ENCODE data around the gene WFDC9. TPM values are rescaled to one million over a fixed set of nuclear protein-coding genes. Genes with fewer than 3 reads are reported as not detected.
"Not testable (repeated sequence)": the region's sequence is repeated elsewhere in the genome, so short reads cannot be mapped to it uniquely, and the experiment has no call there.

WFDC9 gene
- total RNA-seq, 1 experiment from 2014 or later: not detected

- ATAC-seq; POLR2A ChIA-PET; H3K9me3 ChIP-seq (ENCODE audit: control insufficient read depth in 1 of 2, insufficient read depth in 1 of 2, low read depth in 1 of 2, low read length in 2 of 2); CTCF ChIA-PET; H3K9me2 ChIP-seq (ENCODE audit: insufficient read depth); H3K27me3 ChIP-seq (ENCODE audit: insufficient read depth, low read length); intact Hi-C loops (cut with micrococcal nuclease); H3K4me2 ChIP-seq (ENCODE audit: low read length); H3K4me1 ChIP-seq (ENCODE audit: control insufficient read depth in 1 of 2, insufficient read depth in 2 of 2, low read length in 2 of 2); H3K4me3 ChIP-seq (replicated peaks in 1 of 2; ENCODE audit: low read depth in 1 of 2, low read length in 2 of 2); H3K9ac ChIP-seq (ENCODE audit: low read length); H3K79me2 ChIP-seq (ENCODE audit: insufficient read depth, low read length); DNase-seq (ENCODE audit: low read depth, low spot score); BruUV-seq (replicated peaks); RAD21 ChIA-PET (ENCODE audit: low non-redundant PET in 1 of 2, low total read pairs in 2 of 2, uncharacterized antibody in 2 of 2, unreplicated experiment in 2 of 2); H3K27ac ChIP-seq (ENCODE audit: low read depth, low read length); H3K36me3 ChIP-seq (ENCODE audit: control insufficient read depth in 1 of 2, insufficient read depth in 2 of 2, low read length in 2 of 2); H2AFZ ChIP-seq (ENCODE audit: low read depth, low read length, poor library complexity, severe bottlenecking); H4K20me1 ChIP-seq (ENCODE audit: insufficient read depth): not testable (repeated sequence)
Observed at GRCh38 chr20:45645869-45646268, 14.8 kb upstream of the WFDC9 start.

DNA sequence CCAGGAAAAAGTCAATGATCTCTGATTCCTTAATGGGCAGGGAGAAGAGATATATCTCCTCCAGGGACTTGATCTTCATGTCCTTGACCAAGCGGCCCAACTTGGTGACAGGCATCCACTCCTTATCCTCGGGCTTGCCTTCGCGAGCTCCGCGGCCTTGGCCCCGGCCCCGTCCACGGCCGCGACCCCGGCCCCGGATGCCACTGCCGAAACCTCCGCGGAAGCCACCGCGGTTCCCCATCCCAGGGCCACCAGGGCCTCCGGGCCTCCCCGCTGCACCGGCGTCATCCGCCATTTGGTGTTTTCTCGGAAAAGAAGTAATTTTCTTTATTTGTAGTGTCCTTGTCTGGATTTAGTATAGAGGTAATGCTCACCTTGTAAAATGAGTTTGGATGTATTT is 10.0 kb upstream of the WFDC9 start:
- H2AFZ ChIP-seq (ENCODE audit: low read depth, low read length, poor library complexity, severe bottlenecking); H3K27me3 ChIP-seq (ENCODE audit: insufficient read depth, low read length); H3K9me2 ChIP-seq (ENCODE audit: insufficient read depth); H3K4me3 ChIP-seq (replicated peaks in 1 of 2; ENCODE audit: low read depth in 1 of 2, low read length in 2 of 2); RAD21 ChIA-PET (ENCODE audit: low non-redundant PET in 1 of 2, low total read pairs in 2 of 2, uncharacterized antibody in 2 of 2, unreplicated experiment in 2 of 2); H3K4me1 ChIP-seq (ENCODE audit: control insufficient read depth in 1 of 2, insufficient read depth in 2 of 2, low read length in 2 of 2); H3K36me3 ChIP-seq (ENCODE audit: control insufficient read depth in 1 of 2, insufficient read depth in 2 of 2, low read length in 2 of 2); H3K9me3 ChIP-seq (ENCODE audit: control insufficient read depth in 1 of 2, insufficient read depth in 1 of 2, low read depth in 1 of 2, low read length in 2 of 2); POLR2A ChIA-PET; H3K79me2 ChIP-seq (ENCODE audit: insufficient read depth, low read length); intact Hi-C loops (cut with micrococcal nuclease); H3K9ac ChIP-seq (ENCODE audit: low read length); ATAC-seq; H3K27ac ChIP-seq (ENCODE audit: low read depth, low read length); BruUV-seq (replicated peaks); DNase-seq (ENCODE audit: low read depth, low spot score); H4K20me1 ChIP-seq (ENCODE audit: insufficient read depth); H3K4me2 ChIP-seq (ENCODE audit: low read length): not testable (repeated sequence)
- CTCF ChIA-PET: interaction anchor here (1.5 kb wide), 1 partner anchor 12 kb away, joined by 6 read pairs; the partner anchor contains the start of gene WFDC10A

GRCh38 chr20:45639687-45640086 is 8.6 kb upstream of the WFDC9 start:
- BruUV-seq (replicated peaks): no TSS peak
- DNase-seq (ENCODE audit: low read depth, low spot score) (no peak), ATAC-seq (no peak)
- no peak overlapping the region for H3K4me2 ChIP-seq (ENCODE audit: low read length)
- no peaks in the 10 kb centered on the region for H3K9me3 ChIP-seq (ENCODE audit: control insufficient read depth in 1 of 2, insufficient read depth in 1 of 2, low read depth in 1 of 2, low read length in 2 of 2)
- ChIA-PET CTCF (no interaction called here), RAD21 (ENCODE audit: low non-redundant PET in 1 of 2, low total read pairs in 2 of 2, uncharacterized antibody in 2 of 2, unreplicated experiment in 2 of 2) (no interaction called here), POLR2A (no interaction called here)
- no peaks in the 10 kb centered on the region for H3K79me2 ChIP-seq (ENCODE audit: insufficient read depth, low read length)
- H4K20me1 ChIP-seq (ENCODE audit: insufficient read depth): no peaks in the 10 kb centered on the region
- no peak overlapping the region for H2AFZ ChIP-seq (ENCODE audit: low read depth, low read length, poor library complexity, severe bottlenecking)
- no peak overlapping the region for H3K9ac ChIP-seq (ENCODE audit: low read length)
- no peaks in the 10 kb centered on the region for H3K9me2 ChIP-seq (ENCODE audit: insufficient read depth)
- intact Hi-C loops (cut with micrococcal nuclease): no loop called here
- no peak overlapping the region for H3K4me3 ChIP-seq (replicated peaks in 1 of 2; ENCODE audit: low read depth in 1 of 2, low read length in 2 of 2)
- H3K36me3 ChIP-seq (ENCODE audit: control insufficient read depth in 1 of 2, insufficient read depth in 2 of 2, low read length in 2 of 2): no peaks in the 10 kb centered on the region
- H3K27ac ChIP-seq (ENCODE audit: low read depth, low read length): no peak overlapping the region
- no peaks in the 10 kb centered on the region for H3K4me1 ChIP-seq (ENCODE audit: control insufficient read depth in 1 of 2, insufficient read depth in 2 of 2, low read length in 2 of 2)
- no peaks in the 10 kb centered on the region for H3K27me3 ChIP-seq (ENCODE audit: insufficient read depth, low read length)
- no peak for TF ChIP-seq EZH2 (IDR thresholded peaks at IDR 0.05)
- TF ChIP-seq, protein P1, sequence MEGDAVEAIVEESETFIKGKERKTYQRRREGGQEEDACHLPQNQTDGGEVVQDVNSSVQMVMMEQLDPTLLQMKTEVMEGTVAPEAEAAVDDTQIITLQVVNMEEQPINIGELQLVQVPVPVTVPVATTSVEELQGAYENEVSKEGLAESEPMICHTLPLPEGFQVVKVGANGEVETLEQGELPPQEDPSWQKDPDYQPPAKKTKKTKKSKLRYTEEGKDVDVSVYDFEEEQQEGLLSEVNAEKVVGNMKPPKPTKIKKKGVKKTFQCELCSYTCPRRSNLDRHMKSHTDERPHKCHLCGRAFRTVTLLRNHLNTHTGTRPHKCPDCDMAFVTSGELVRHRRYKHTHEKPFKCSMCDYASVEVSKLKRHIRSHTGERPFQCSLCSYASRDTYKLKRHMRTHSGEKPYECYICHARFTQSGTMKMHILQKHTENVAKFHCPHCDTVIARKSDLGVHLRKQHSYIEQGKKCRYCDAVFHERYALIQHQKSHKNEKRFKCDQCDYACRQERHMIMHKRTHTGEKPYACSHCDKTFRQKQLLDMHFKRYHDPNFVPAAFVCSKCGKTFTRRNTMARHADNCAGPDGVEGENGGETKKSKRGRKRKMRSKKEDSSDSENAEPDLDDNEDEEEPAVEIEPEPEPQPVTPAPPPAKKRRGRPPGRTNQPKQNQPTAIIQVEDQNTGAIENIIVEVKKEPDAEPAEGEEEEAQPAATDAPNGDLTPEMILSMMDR (IDR thresholded peaks at IDR 0.05 in 2 of 3, conservative IDR thresholded peaks at IDR 0.05 in 1 of 3; ENCODE audit: borderline replicate concordance in 1 of 3, insufficient read depth in 1 of 3, low read depth in 2 of 3, low read length in 2 of 3): no peak
- no peak for TF ChIP-seq TCF7L2 (IDR thresholded peaks at IDR 0.05; ENCODE audit: borderline replicate concordance, extremely low read depth, insufficient read depth, insufficient read length)
- TF ChIP-seq RAD21 (IDR thresholded peaks at IDR 0.05; ENCODE audit: low read depth): no peak
- no peak for TF ChIP-seq YY1 (IDR thresholded peaks at IDR 0.05; ENCODE audit: extremely low read depth, insufficient replicate concordance, low read depth, low read length)
- TF ChIP-seq, protein P2, sequence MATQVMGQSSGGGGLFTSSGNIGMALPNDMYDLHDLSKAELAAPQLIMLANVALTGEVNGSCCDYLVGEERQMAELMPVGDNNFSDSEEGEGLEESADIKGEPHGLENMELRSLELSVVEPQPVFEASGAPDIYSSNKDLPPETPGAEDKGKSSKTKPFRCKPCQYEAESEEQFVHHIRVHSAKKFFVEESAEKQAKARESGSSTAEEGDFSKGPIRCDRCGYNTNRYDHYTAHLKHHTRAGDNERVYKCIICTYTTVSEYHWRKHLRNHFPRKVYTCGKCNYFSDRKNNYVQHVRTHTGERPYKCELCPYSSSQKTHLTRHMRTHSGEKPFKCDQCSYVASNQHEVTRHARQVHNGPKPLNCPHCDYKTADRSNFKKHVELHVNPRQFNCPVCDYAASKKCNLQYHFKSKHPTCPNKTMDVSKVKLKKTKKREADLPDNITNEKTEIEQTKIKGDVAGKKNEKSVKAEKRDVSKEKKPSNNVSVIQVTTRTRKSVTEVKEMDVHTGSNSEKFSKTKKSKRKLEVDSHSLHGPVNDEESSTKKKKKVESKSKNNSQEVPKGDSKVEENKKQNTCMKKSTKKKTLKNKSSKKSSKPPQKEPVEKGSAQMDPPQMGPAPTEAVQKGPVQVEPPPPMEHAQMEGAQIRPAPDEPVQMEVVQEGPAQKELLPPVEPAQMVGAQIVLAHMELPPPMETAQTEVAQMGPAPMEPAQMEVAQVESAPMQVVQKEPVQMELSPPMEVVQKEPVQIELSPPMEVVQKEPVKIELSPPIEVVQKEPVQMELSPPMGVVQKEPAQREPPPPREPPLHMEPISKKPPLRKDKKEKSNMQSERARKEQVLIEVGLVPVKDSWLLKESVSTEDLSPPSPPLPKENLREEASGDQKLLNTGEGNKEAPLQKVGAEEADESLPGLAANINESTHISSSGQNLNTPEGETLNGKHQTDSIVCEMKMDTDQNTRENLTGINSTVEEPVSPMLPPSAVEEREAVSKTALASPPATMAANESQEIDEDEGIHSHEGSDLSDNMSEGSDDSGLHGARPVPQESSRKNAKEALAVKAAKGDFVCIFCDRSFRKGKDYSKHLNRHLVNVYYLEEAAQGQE (IDR thresholded peaks at IDR 0.05; ENCODE audit: low read depth): no peak
- no peak for TF ChIP-seq SRF (IDR thresholded peaks at IDR 0.05; ENCODE audit: low read depth)
- no peak for TF ChIP-seq SIN3A (IDR thresholded peaks at IDR 0.05; ENCODE audit: low read depth)

All from HCT116 (cell line).